Panc1 (cell line): ENCODE results near the gene RASD1.

Experiments used
- CTCF ChIP-seq: fragments of 450-650 bp; IDR thresholded peaks from 2 replicates; pipeline ENCODE4 v1.5.1; 2017; ENCODE audit warnings: mild to moderate bottlenecking
- POLR2AphosphoS5 ChIP-seq: IDR thresholded peaks from 2 replicates; pipeline ENCODE4 v1.6.1; 2012; ENCODE audit warnings: mild to moderate bottlenecking, low read depth, low read length, moderate library complexity
- SIN3A ChIP-seq: IDR thresholded peaks from 2 replicates; pipeline ENCODE4 v1.6.1; 2012; ENCODE audit warnings: low read depth, mild to moderate bottlenecking, low read length, moderate library complexity, borderline replicate concordance; ENCODE audit not compliant: insufficient read depth
- TCF7L2 ChIP-seq: IDR thresholded peaks from 2 replicates; pipeline ENCODE4 v1.6.1; 2011; ENCODE audit warnings: mild to moderate bottlenecking, low read depth, low read length, inconsistent platforms
- TF ChIP-seq, protein P1 (sequence below), 2 experiments: IDR thresholded peaks; 2 replicates each; pipeline ENCODE4 v1.6.1; 2011 to 2012; ENCODE audit warnings: low read depth in 2 of 2, control low read depth in 1 of 2, low read length in 1 of 2, mild to moderate bottlenecking in 1 of 2, moderate library complexity in 1 of 2; ENCODE audit not compliant: insufficient read depth in 1 of 2

GRCh38 chr17:17502741-17503565 is 6.8 kb upstream of the RASD1 start:
- TF ChIP-seq CTCF (no peak), POLR2AphosphoS5 (no peak), TCF7L2 (no peak), SIN3A (no peak)
- TF ChIP-seq, protein P1, sequence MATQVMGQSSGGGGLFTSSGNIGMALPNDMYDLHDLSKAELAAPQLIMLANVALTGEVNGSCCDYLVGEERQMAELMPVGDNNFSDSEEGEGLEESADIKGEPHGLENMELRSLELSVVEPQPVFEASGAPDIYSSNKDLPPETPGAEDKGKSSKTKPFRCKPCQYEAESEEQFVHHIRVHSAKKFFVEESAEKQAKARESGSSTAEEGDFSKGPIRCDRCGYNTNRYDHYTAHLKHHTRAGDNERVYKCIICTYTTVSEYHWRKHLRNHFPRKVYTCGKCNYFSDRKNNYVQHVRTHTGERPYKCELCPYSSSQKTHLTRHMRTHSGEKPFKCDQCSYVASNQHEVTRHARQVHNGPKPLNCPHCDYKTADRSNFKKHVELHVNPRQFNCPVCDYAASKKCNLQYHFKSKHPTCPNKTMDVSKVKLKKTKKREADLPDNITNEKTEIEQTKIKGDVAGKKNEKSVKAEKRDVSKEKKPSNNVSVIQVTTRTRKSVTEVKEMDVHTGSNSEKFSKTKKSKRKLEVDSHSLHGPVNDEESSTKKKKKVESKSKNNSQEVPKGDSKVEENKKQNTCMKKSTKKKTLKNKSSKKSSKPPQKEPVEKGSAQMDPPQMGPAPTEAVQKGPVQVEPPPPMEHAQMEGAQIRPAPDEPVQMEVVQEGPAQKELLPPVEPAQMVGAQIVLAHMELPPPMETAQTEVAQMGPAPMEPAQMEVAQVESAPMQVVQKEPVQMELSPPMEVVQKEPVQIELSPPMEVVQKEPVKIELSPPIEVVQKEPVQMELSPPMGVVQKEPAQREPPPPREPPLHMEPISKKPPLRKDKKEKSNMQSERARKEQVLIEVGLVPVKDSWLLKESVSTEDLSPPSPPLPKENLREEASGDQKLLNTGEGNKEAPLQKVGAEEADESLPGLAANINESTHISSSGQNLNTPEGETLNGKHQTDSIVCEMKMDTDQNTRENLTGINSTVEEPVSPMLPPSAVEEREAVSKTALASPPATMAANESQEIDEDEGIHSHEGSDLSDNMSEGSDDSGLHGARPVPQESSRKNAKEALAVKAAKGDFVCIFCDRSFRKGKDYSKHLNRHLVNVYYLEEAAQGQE (IDR thresholded peaks at IDR 0.05; ENCODE audit: insufficient read depth in 1 of 2, low read depth in 2 of 2, low read length in 1 of 2), result no peak
